GM12801 (cell line): ENCODE results near the gene FAM124A.

Source experiments
- TF ChIP-seq, protein P1 (sequence below): IDR thresholded peaks from one replicate; pipeline ENCODE4 v1.5.1; 2011; ENCODE audit warnings: control low read depth; ENCODE audit not compliant: insufficient read length; ENCODE audit errors: extremely low read depth

The FAM124A gene

GRCh38 chr13:51260154-51260553, 38.0 kb downstream of the FAM124A start:
- TF ChIP-seq, protein P1, sequence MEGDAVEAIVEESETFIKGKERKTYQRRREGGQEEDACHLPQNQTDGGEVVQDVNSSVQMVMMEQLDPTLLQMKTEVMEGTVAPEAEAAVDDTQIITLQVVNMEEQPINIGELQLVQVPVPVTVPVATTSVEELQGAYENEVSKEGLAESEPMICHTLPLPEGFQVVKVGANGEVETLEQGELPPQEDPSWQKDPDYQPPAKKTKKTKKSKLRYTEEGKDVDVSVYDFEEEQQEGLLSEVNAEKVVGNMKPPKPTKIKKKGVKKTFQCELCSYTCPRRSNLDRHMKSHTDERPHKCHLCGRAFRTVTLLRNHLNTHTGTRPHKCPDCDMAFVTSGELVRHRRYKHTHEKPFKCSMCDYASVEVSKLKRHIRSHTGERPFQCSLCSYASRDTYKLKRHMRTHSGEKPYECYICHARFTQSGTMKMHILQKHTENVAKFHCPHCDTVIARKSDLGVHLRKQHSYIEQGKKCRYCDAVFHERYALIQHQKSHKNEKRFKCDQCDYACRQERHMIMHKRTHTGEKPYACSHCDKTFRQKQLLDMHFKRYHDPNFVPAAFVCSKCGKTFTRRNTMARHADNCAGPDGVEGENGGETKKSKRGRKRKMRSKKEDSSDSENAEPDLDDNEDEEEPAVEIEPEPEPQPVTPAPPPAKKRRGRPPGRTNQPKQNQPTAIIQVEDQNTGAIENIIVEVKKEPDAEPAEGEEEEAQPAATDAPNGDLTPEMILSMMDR, result no peak

DNA sequence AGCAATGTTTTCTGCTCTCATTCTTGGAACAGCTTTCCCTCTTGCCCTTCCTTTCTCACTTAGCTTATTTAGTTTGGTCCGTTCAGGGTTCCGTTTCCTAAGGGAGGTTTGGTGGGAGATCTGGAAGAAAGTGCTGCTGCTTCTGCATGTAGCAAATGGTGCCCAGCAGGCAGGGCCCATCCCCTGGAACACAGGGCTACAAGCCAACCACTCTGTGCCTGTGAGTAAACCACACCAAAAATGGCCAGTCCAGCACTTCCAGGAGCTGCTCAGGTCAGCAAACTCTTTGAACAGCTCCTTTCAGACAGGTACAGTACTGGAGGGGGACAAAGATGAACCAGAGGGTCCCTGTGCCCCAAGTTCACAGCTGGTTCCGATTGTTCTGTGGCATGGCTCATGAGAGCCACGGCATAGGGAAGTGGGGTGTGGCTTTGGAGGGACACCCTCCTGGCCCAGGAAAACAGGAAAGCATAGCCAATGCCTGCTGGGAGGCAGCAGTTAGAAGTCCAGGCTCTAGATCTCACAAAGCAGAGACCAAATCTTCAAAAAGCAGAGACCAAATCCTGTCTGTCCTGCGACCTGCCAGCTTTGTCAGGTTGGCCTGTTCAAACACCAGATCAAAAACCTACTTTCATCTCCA, 39.5 kb downstream of the FAM124A start:
- TF ChIP-seq, protein P1, result no peak

- TF ChIP-seq, protein P1, result no peak
These were observed 40.5 kb downstream of the FAM124A start for GRCh38 chr13:51262501-51263211.

DNA sequence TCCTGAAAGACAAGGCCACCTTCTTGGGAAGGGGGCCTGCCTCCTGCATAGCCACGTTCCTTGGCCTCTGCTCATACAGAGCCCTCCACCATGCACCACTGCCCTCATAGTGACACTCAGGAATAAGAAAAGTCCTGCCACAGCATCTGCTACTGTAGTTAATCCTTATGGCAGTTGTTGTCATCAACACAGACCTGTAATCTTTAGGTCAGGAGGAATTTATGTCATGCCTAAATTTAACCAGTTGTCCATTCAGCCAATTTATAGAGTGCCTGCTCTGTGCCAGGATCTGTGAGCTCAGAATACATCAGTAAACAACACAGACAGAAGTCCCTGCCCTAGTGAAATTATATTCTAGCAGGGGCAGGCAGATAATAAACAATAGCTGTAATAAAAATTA, 44.4 kb downstream of the FAM124A start:
- TF ChIP-seq, protein P1, result no peak

GRCh38 chr13:51267622-51268021, 45.4 kb downstream of the FAM124A start:
- TF ChIP-seq, protein P1, result no peak

DNA sequence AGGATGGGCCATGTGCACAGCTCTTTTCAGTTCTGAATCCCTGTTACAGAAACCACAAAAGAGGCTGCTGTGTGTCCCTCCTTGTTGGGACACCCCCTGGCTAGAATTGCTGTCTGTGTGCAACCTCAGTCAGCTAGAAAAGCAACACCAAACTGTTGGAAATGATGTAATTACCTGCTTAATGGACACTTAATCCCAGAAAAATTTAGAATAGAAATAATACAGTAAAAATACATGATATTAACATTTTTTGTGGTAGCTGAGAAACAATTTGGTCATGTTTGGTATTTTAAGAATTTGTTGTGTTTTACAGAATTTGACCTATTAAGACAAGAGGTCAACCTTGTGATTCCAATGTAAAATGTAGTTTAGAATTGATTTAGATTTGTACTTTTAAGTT, 46.8 kb downstream of the FAM124A start:
- TF ChIP-seq, protein P1, result no peak

GRCh38 chr13:51270623-51271415, 48.6 kb downstream of the FAM124A start:
- TF ChIP-seq, protein P1, result no peak
